CD4-positive, alpha-beta T cell (primary cell): ENCODE data around the gene DVL1. TPM values are rescaled to one million over a fixed set of nuclear protein-coding genes. Genes with fewer than 3 reads are reported as not detected.

Experiments
- ATAC-seq: fragments of 200-7000 bp; cut with Tn5 transposase; one replicate; pipeline ENCODE4 v1.10.0; 2022; ENCODE audit warnings: mild to moderate bottlenecking; ENCODE audit not compliant: poor library complexity
- CTCF ChIA-PET: fragments of 350-600 bp; sonication (Branson Sonifier 250); formaldehyde crosslinking; loops from one replicate; lab custom pipeline; 2021; ENCODE audit warnings: antibody characterized with exemption, inconsistent platforms; lab: Charles Lee
- POLR2A ChIA-PET: fragments of 350-600 bp; sonication (Branson Sonifier 250); formaldehyde crosslinking; loops from one replicate; lab custom pipeline; 2021; ENCODE audit warnings: antibody characterized with exemption, inconsistent platforms; lab: Charles Lee
- DNase-seq, 14 experiments: peaks; one replicate each; pipeline ENCODE4 v3.0.0-alpha.2; 2013 to 2020; ENCODE audit warnings: mixed read lengths in 2 of 14
- H3K27ac ChIP-seq, 2 donors: one replicate each; pipeline versions ENCODE4 v1.5.1 to v1.7.0; 2013; ENCODE audit warnings: low read length in 2 of 2, low read depth in 1 of 2, mild to moderate bottlenecking in 1 of 2
- H3K27me3 ChIP-seq, 2 experiments: 1 replicate in 1 of 2; 2 replicates in 1 of 2; pipeline versions ENCODE4 v1.6.1 to v1.7.0; 2013; ENCODE audit warnings: low read length in 2 of 2, control low read depth in 1 of 2, mild to moderate bottlenecking in 1 of 2, moderate library complexity in 1 of 2; ENCODE audit not compliant: insufficient read depth in 2 of 2, control insufficient read depth in 1 of 2
- H3K36me3 ChIP-seq: one replicate; pipeline ENCODE4 v1.6.1; 2013; ENCODE audit warnings: low read length, control low read depth; ENCODE audit not compliant: insufficient read depth
- H3K4me1 ChIP-seq: one replicate; pipeline ENCODE4 v1.6.1; 2013; ENCODE audit warnings: low read length, control low read depth; ENCODE audit not compliant: insufficient read depth
- H3K4me3 ChIP-seq: one replicate; pipeline ENCODE4 v1.5.1; 2013; ENCODE audit warnings: mild to moderate bottlenecking, low read length, moderate library complexity
- H3K9me3 ChIP-seq, 2 experiments: 1 replicate in 1 of 2; 2 replicates in 1 of 2; pipeline versions ENCODE4 v1.6.1 to v1.7.0; 2013; ENCODE audit warnings: low read length in 2 of 2, mild to moderate bottlenecking in 2 of 2, control low read depth in 1 of 2, moderate library complexity in 1 of 2; ENCODE audit not compliant: control insufficient read depth in 1 of 2, insufficient read depth in 1 of 2
- H3K27ac Mint-ChIP-seq: one replicate; pipeline ENCODE4 v1.8.0; 2020; ENCODE audit warnings: mixed read lengths
- H3K27me3 Mint-ChIP-seq: one replicate; pipeline ENCODE4 v1.8.0; 2021; ENCODE audit warnings: mixed read lengths
- H3K36me3 Mint-ChIP-seq: one replicate; pipeline ENCODE4 v1.8.0; 2021; ENCODE audit warnings: low read depth, mixed read lengths
- H3K4me1 Mint-ChIP-seq: one replicate; pipeline ENCODE4 v1.8.0; 2021; ENCODE audit warnings: low read depth, mixed read lengths
- H3K4me3 Mint-ChIP-seq: one replicate; pipeline ENCODE4 v1.8.0; 2020; ENCODE audit warnings: mild to moderate bottlenecking, mixed read lengths
- H3K9me3 Mint-ChIP-seq: one replicate; pipeline ENCODE4 v1.8.0; 2020; ENCODE audit warnings: mixed read lengths
- intact Hi-C, 2 experiments: fragments of 100-400 bp; cut with DNase I in 1 of 2; cut with micrococcal nuclease in 1 of 2; formaldehyde crosslinking; loops; one replicate each; pipeline versions ENCODE4 v1.15.1 to v1.9.0; 2023 to 2025; cut with DNase I, micrococcal nuclease
- total RNA-seq, 174 experiments: library from RNA in 2 of 174; stranded (reverse) in 2 of 174; gene quantifications; one replicate each; pipeline ENCODE4 v1.2.3 and lab custom pipeline; 2021 to 2026
- TF ChIP-seq, protein P1 (sequence below): fragments of 200-600 bp; IDR thresholded peaks from one replicate; pipeline ENCODE4 v1.8.0; 2022; ENCODE audit warnings: antibody characterized with exemption, mild to moderate bottlenecking

DVL1 gene
- total RNA-seq, 2 experiments from 2014 or later, result 44.9 to 45.5 TPM

- Mint-ChIP-seq H3K27ac (no peak overlapping the region), H3K4me3 (no peak overlapping the region), H3K4me1 (peaks cover 11% of the 10 kb centered on the region), H3K36me3 (no peaks in the 10 kb centered on the region), H3K27me3 (peaks cover 9% of the 10 kb centered on the region), H3K9me3 (no peaks in the 10 kb centered on the region)
- ChIA-PET POLR2A (no interaction called here), CTCF (no interaction called here)
- intact Hi-C loops, result no loop called here
- H3K9me3 ChIP-seq, result peaks cover 0 to 6% of the 10 kb centered on the region in 2 experiments
- ATAC-seq (no peak), DNase-seq (no peak)
- no peak overlapping the region for H3K4me3 ChIP-seq
- H3K27me3 ChIP-seq, result peaks cover 0 to 7% of the 10 kb centered on the region in 2 experiments
- no peaks in the 10 kb centered on the region for H3K36me3 ChIP-seq
- TF ChIP-seq, protein P1, sequence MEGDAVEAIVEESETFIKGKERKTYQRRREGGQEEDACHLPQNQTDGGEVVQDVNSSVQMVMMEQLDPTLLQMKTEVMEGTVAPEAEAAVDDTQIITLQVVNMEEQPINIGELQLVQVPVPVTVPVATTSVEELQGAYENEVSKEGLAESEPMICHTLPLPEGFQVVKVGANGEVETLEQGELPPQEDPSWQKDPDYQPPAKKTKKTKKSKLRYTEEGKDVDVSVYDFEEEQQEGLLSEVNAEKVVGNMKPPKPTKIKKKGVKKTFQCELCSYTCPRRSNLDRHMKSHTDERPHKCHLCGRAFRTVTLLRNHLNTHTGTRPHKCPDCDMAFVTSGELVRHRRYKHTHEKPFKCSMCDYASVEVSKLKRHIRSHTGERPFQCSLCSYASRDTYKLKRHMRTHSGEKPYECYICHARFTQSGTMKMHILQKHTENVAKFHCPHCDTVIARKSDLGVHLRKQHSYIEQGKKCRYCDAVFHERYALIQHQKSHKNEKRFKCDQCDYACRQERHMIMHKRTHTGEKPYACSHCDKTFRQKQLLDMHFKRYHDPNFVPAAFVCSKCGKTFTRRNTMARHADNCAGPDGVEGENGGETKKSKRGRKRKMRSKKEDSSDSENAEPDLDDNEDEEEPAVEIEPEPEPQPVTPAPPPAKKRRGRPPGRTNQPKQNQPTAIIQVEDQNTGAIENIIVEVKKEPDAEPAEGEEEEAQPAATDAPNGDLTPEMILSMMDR, result no peak
- no peak overlapping the region for H3K27ac ChIP-seq
- H3K4me1 ChIP-seq, result peaks cover 9% of the 10 kb centered on the region
Measured at GRCh38 chr1:1364266-1364665, 15.0 kb upstream of the DVL1 start.

DNA sequence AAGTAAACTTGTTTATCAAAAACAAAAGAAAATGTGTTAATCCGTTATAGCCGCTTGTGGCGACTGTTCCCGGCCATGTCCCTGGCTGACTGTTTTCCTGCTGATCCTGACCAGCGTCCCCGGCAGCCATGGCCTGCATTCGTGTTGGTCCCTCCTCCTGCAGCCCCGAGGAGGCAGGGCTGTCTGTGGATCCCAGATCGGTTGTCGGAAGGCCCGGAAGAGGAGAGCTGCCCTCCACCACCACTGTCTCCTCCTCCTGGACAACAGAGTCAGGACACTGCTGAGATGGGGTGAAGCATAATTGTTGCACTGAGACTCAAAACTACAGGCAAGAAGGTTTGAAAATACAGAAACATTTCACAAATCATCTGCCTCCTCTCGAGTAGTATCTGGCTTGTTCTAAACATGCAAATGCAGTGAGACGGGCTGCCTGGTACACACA lies 12.8 kb upstream of the DVL1 start:
- ChIA-PET CTCF (no interaction called here), POLR2A (no interaction called here)
- H3K4me1 ChIP-seq, result peaks cover 25% of the 10 kb centered on the region
- Mint-ChIP-seq H3K27me3 (peaks cover 26% of the 10 kb centered on the region), H3K4me3 (no peak overlapping the region), H3K4me1 (peaks cover 12% of the 10 kb centered on the region), H3K36me3 (no peaks in the 10 kb centered on the region), H3K27ac (no peak overlapping the region), H3K9me3 (no peaks in the 10 kb centered on the region)
- ATAC-seq (no peak), DNase-seq (no peak)
- no peak overlapping the region for H3K4me3 ChIP-seq
- intact Hi-C loops, result no loop called here
- TF ChIP-seq, protein P1, result no peak
- peaks cover 16 to 19% of the 10 kb centered on the region in 2 experiments for H3K27me3 ChIP-seq
- no peak overlapping the region for H3K27ac ChIP-seq
- H3K9me3 ChIP-seq, result peaks cover 0 to 10% of the 10 kb centered on the region in 2 experiments
- H3K36me3 ChIP-seq, result no peaks in the 10 kb centered on the region

DNA sequence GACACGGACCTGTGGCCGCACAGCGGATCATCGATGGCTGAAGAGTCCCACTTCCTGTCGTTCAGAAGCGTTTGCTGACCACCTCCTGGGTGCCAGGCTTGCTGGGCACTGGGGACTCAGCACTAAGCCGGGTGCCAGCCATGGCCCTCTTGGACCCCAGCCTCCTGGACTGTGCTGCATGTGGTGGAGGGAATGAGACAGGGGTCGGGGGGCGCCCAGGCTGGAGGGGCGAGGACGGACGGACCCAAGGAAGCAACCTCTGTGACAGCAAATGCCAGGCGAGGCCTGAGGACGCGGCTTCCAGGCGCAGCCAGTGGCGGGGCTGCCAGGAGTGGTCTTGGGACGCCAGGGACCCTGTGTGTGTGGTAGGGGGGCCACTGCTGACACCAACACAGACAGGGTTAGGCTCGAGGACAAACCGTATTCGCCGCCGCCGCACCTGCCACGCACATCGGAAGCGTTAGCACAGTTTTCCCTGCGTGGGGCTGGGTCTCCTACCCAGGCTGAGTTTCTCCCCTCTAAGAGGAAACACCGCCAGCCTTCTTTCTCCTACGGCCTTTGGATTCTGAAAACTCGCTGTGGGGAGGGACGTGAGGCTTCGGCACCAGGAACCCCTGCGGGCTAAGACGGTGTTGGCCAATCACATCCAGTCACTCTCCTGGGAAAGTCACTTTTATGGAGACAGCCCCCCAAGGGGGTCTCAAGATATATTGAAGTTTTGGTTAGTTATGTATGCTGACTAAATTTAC lies 12.2 kb upstream of the DVL1 start:
- POLR2A ChIA-PET, result no interaction called here
- H3K9me3 ChIP-seq, result peaks cover 0 to 14% of the 10 kb centered on the region in 2 experiments
- peaks cover 25% of the 10 kb centered on the region for H3K4me1 ChIP-seq
- no peak overlapping the region for H3K27ac ChIP-seq
- H3K4me1 Mint-ChIP-seq, result peaks cover 12% of the 10 kb centered on the region
- H3K36me3 ChIP-seq, result no peaks in the 10 kb centered on the region
- H3K27ac Mint-ChIP-seq, result no peak overlapping the region
- H3K27me3 Mint-ChIP-seq, result peaks cover 26% of the 10 kb centered on the region
- H3K9me3 Mint-ChIP-seq, result no peaks in the 10 kb centered on the region
- TF ChIP-seq, protein P1, result no peak
- no peak overlapping the region for H3K4me3 Mint-ChIP-seq
- no peak for DNase-seq
- H3K4me3 ChIP-seq, result no peak overlapping the region
- ATAC-seq, result no peak
- peaks cover 20 to 22% of the 10 kb centered on the region in 2 experiments for H3K27me3 ChIP-seq
- no peaks in the 10 kb centered on the region for H3K36me3 Mint-ChIP-seq
- intact Hi-C loops, result no loop called here
- CTCF ChIA-PET, result no interaction called here
